HEK293 (cell line): ENCODE measurements around the gene CCDC9B.

ENCODE experiments used
- GLI2 ChIP-seq: fragments of 450-650 bp; formaldehyde crosslinking; IDR thresholded peaks from 2 replicates; pipeline ENCODE4; 2017; ENCODE audit warnings: missing biosample characterization, missing genetic modification characterization, low read depth, borderline replicate concordance
- GLIS1 ChIP-seq: fragments of 450-650 bp; formaldehyde crosslinking; IDR thresholded peaks from 2 replicates; pipeline ENCODE4 v1.5.1; 2016; ENCODE audit warnings: missing biosample characterization, missing genetic modification characterization
- REPIN1 ChIP-seq: fragments of 450-650 bp; formaldehyde crosslinking; IDR thresholded peaks from 2 replicates; pipeline ENCODE4 v1.5.1; 2017; ENCODE audit warnings: missing biosample characterization, missing genetic modification characterization, low read depth
- ZBTB20 ChIP-seq: fragments of 450-650 bp; formaldehyde crosslinking; IDR thresholded peaks from 2 replicates; pipeline ENCODE4 v1.5.1; 2016; ENCODE audit warnings: missing biosample characterization, missing genetic modification characterization
- ZBTB21 ChIP-seq: fragments of 450-650 bp; formaldehyde crosslinking; IDR thresholded peaks from 2 replicates; pipeline ENCODE4 v1.5.1; 2017; ENCODE audit warnings: missing biosample characterization, missing genetic modification characterization
- ZFHX2 ChIP-seq: fragments of 450-650 bp; formaldehyde crosslinking; conservative IDR thresholded peaks from 2 replicates; pipeline ENCODE4 v1.5.1; 2016; ENCODE audit warnings: missing biosample characterization, missing genetic modification characterization
- ZNF175 ChIP-seq: fragments of 450-650 bp; formaldehyde crosslinking; IDR thresholded peaks from 2 replicates; pipeline ENCODE4 v1.5.1; 2016; ENCODE audit warnings: missing biosample characterization, missing genetic modification characterization
- ZNF76 ChIP-seq: fragments of 450-650 bp; formaldehyde crosslinking; IDR thresholded peaks from 2 replicates; pipeline ENCODE4; 2016; ENCODE audit warnings: low read depth, missing biosample characterization, missing genetic modification characterization, borderline replicate concordance
- ZNF830 ChIP-seq: fragments of 450-650 bp; IDR thresholded peaks from 2 replicates; pipeline ENCODE4 v1.5.0; 2018; ENCODE audit warnings: missing biosample characterization, missing genetic modification characterization, low read depth, mild to moderate bottlenecking, moderate library complexity
- TF ChIP-seq, protein P1 (sequence below): fragments of 450-650 bp; formaldehyde crosslinking; IDR thresholded peaks from 2 replicates; pipeline ENCODE4 v1.5.1; 2016; ENCODE audit warnings: missing biosample characterization, missing genetic modification characterization

The CCDC9B gene

GRCh38 chr15:40281801-40282146 lies 59.0 kb downstream of the CCDC9B start (continued):
- TF ChIP-seq, protein P1, sequence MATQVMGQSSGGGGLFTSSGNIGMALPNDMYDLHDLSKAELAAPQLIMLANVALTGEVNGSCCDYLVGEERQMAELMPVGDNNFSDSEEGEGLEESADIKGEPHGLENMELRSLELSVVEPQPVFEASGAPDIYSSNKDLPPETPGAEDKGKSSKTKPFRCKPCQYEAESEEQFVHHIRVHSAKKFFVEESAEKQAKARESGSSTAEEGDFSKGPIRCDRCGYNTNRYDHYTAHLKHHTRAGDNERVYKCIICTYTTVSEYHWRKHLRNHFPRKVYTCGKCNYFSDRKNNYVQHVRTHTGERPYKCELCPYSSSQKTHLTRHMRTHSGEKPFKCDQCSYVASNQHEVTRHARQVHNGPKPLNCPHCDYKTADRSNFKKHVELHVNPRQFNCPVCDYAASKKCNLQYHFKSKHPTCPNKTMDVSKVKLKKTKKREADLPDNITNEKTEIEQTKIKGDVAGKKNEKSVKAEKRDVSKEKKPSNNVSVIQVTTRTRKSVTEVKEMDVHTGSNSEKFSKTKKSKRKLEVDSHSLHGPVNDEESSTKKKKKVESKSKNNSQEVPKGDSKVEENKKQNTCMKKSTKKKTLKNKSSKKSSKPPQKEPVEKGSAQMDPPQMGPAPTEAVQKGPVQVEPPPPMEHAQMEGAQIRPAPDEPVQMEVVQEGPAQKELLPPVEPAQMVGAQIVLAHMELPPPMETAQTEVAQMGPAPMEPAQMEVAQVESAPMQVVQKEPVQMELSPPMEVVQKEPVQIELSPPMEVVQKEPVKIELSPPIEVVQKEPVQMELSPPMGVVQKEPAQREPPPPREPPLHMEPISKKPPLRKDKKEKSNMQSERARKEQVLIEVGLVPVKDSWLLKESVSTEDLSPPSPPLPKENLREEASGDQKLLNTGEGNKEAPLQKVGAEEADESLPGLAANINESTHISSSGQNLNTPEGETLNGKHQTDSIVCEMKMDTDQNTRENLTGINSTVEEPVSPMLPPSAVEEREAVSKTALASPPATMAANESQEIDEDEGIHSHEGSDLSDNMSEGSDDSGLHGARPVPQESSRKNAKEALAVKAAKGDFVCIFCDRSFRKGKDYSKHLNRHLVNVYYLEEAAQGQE (tag by site-specific recombination): no peak
- TF ChIP-seq GLIS1 (tag by site-specific recombination): no peak
- no peak for TF ChIP-seq ZBTB20 (tag by site-specific recombination)
- no peak for TF ChIP-seq ZNF830
- TF ChIP-seq ZFHX2 (tag by site-specific recombination): no peak
- TF ChIP-seq ZNF76 (tag by site-specific recombination): no peak
- TF ChIP-seq REPIN1 (tag by site-specific recombination): no peak
- TF ChIP-seq ZNF175 (tag by site-specific recombination): no peak
- no peak for TF ChIP-seq ZBTB21
- TF ChIP-seq GLI2 (tag by site-specific recombination): no peak
